CD8-positive, alpha-beta memory T cell (primary cell): ENCODE measurements around the gene CFAP73. TPM values are rescaled to one million over a fixed set of nuclear protein-coding genes. Genes with fewer than 3 reads are reported as not detected.
A peak's percentile ranks its signal among the peaks of the same experiment; 100 is the strongest.

Source experiments
- CTCF ChIA-PET: fragments of 350-600 bp; sonication (Branson Sonifier 250); formaldehyde crosslinking; loops from one replicate; lab custom pipeline; 2021; ENCODE audit warnings: antibody characterized with exemption; lab: Charles Lee
- POLR2A ChIA-PET: fragments of 350-600 bp; sonication (Branson Sonifier 250); formaldehyde crosslinking; loops from one replicate; lab custom pipeline; 2021; ENCODE audit warnings: antibody characterized with exemption; lab: Charles Lee
- DNase-seq, 5 donors: peaks; one replicate each; pipeline versions ENCODE4 v3.0.0 to v3.0.0-alpha.2; 2020 to 2022; ENCODE audit warnings: mixed read lengths in 1 of 5
- H3K27ac ChIP-seq: one replicate; pipeline ENCODE4 v1.7.0; 2013; ENCODE audit warnings: low read depth, mild to moderate bottlenecking, low read length, moderate library complexity
- H3K27me3 ChIP-seq: 2 replicates; pipeline ENCODE4 v1.7.0; 2013; ENCODE audit warnings: low read length, mild to moderate bottlenecking; ENCODE audit not compliant: insufficient read depth, poor library complexity, severe bottlenecking
- H3K36me3 ChIP-seq: 2 replicates; pipeline ENCODE4 v1.7.0; 2013; ENCODE audit warnings: mild to moderate bottlenecking, low read length, moderate library complexity; ENCODE audit not compliant: insufficient read depth
- H3K4me1 ChIP-seq: 2 replicates; pipeline ENCODE4 v1.7.0; 2013; ENCODE audit warnings: mild to moderate bottlenecking, low read length, moderate library complexity; ENCODE audit not compliant: insufficient read depth
- H3K4me3 ChIP-seq: 2 replicates; pipeline ENCODE4 v1.7.0; 2013; ENCODE audit warnings: mild to moderate bottlenecking, low read length
- H3K9me3 ChIP-seq: 2 replicates; pipeline ENCODE4 v1.7.0; 2013; ENCODE audit warnings: mild to moderate bottlenecking, low read length
- H3K27ac Mint-ChIP-seq, 8 donors: one replicate each; pipeline ENCODE4 v1.8.0; 2020 to 2021; ENCODE audit warnings: mixed read lengths in 8 of 8, mild to moderate bottlenecking in 6 of 8, inconsistent platforms in 3 of 8, moderate library complexity in 3 of 8
- H3K27me3 Mint-ChIP-seq, 2 donors: one replicate each; pipeline ENCODE4 v1.8.0; 2020 to 2021; ENCODE audit warnings: mixed read lengths in 2 of 2, mild to moderate bottlenecking in 1 of 2, moderate library complexity in 1 of 2
- H3K36me3 Mint-ChIP-seq, 3 donors: one replicate each; pipeline ENCODE4 v1.8.0; 2020 to 2021; ENCODE audit warnings: mixed read lengths in 3 of 3, inconsistent platforms in 1 of 3, mild to moderate bottlenecking in 1 of 3
- H3K4me1 Mint-ChIP-seq, 3 donors: one replicate each; pipeline ENCODE4 v1.8.0; 2020 to 2021; ENCODE audit warnings: mixed read lengths in 3 of 3, inconsistent platforms in 1 of 3, mild to moderate bottlenecking in 1 of 3
- H3K4me3 Mint-ChIP-seq, 7 donors: one replicate each; pipeline ENCODE4 v1.8.0; 2020 to 2021; ENCODE audit warnings: mixed read lengths in 7 of 7, mild to moderate bottlenecking in 6 of 7, moderate library complexity in 4 of 7, inconsistent platforms in 2 of 7
- H3K9me3 Mint-ChIP-seq, 5 donors: one replicate each; pipeline ENCODE4 v1.8.0; 2020 to 2022; ENCODE audit warnings: mixed read lengths in 5 of 5, mild to moderate bottlenecking in 3 of 5, moderate library complexity in 2 of 5, inconsistent platforms in 1 of 5
- polyA plus RNA-seq: library from polyadenylated mRNA; unstranded; fragments of 300-500 nt; fragmentation: Illumina TruSeq; gene quantifications from one replicate; pipeline ENCODE4 v1.2.3, GENCODE V29; 2021
- total RNA-seq, 2 experiments: library from RNA; stranded (reverse); gene quantifications; one replicate each; pipeline ENCODE4 v1.2.3, GENCODE V29; 2021

CFAP73 gene
- total and polyA plus RNA-seq, 3 experiments from 2014 or later, result 0.16 to 0.33 TPM; not detected in 1

DNA sequence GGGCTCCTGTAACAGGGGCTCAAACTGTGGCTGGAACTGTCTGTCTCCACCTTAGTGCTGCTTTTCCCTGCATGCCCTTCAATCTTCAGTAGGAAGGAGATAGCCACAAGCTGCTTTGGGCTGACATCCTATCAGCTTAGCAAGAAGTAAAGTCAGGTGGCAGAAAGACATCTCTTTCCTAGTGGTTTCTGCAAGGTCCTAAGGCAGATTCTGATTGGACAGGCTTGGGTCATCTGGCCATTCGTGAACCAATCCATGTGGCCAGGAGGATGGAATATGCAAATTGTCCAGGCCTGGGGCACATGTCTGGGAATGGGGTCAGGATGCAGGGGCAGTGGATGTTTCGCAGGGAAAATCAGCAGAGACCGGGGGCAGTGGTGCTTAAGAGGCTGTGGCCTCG lies 41.2 kb downstream of the CFAP73 start:
- no peaks in the 10 kb centered on the region for H3K9me3 Mint-ChIP-seq
- H3K27me3 Mint-ChIP-seq, result no peaks in the 10 kb centered on the region
- DNase-seq, result no peak
- Histone ChIP-seq H3K27ac (no peak overlapping the region), H3K27me3 (no peaks in the 10 kb centered on the region), H3K4me1 (peaks cover 15% of the 10 kb centered on the region), H3K4me3 (no peak overlapping the region), H3K9me3 (no peaks in the 10 kb centered on the region), H3K36me3 (peaks cover 10% of the 10 kb centered on the region)
- H3K4me1 Mint-ChIP-seq, result peaks cover 14 to 22% (median 20%) of the 10 kb centered on the region in 3 donors
- H3K4me3 Mint-ChIP-seq, result peak overlapping the region in 1 of 7 donors; percentile 34
- H3K27ac Mint-ChIP-seq, result peak overlapping the region in 2 of 8 donors; percentile 15 to 17
- peaks cover 0 to 45% (median 5%) of the 10 kb centered on the region in 3 donors for H3K36me3 Mint-ChIP-seq
- ChIA-PET POLR2A (no interaction called here), CTCF (no interaction called here)

- ChIA-PET CTCF (no interaction called here), POLR2A (no interaction called here)
- Mint-ChIP-seq H3K9me3 (no peaks in the 10 kb centered on the region), H3K27ac (no peak overlapping the region), H3K27me3 (no peaks in the 10 kb centered on the region), H3K4me1 (peaks cover 12 to 19% (median 17%) of the 10 kb centered on the region in 3 donors), H3K36me3 (peaks cover 0 to 41% (median 5%) of the 10 kb centered on the region in 3 donors), H3K4me3 (no peak overlapping the region)
- Histone ChIP-seq H3K4me1 (peaks cover 11% of the 10 kb centered on the region), H3K4me3 (no peak overlapping the region), H3K27ac (no peak overlapping the region), H3K36me3 (peaks cover 10% of the 10 kb centered on the region), H3K27me3 (no peaks in the 10 kb centered on the region), H3K9me3 (no peaks in the 10 kb centered on the region)
- DNase-seq, result no peak
Measured at GRCh38 chr12:113191227-113191626, 41.7 kb downstream of the CFAP73 start.

GRCh38 chr12:113194971-113195391 lies 45.5 kb downstream of the CFAP73 start:
- H3K27ac ChIP-seq, result no peak overlapping the region
- Mint-ChIP-seq H3K27me3 (no peaks in the 10 kb centered on the region), H3K9me3 (no peaks in the 10 kb centered on the region), H3K27ac (no peak overlapping the region), H3K4me1 (no peaks in the 10 kb centered on the region), H3K36me3 (peaks cover 0 to 26% (median 3%) of the 10 kb centered on the region in 3 donors), H3K4me3 (no peak overlapping the region)
- H3K36me3 ChIP-seq, result peaks cover 10% of the 10 kb centered on the region
- ChIA-PET CTCF (interaction anchor here (1.6 to 3.8 kb wide), 3 partner anchors 8 to 230 kb away, joined by 5 to 19 read pairs (median 9); partner anchors contain the start of genes DDX54 and RITA1), POLR2A (no interaction called here)
- DNase-seq, result no peak
- H3K4me3 ChIP-seq, result no peak overlapping the region
- H3K27me3 ChIP-seq, result no peaks in the 10 kb centered on the region
- H3K9me3 ChIP-seq, result no peaks in the 10 kb centered on the region
- H3K4me1 ChIP-seq, result no peaks in the 10 kb centered on the region

GRCh38 chr12:113195598-113195997 lies 46.1 kb downstream of the CFAP73 start:
- Mint-ChIP-seq H3K9me3 (no peaks in the 10 kb centered on the region), H3K4me1 (no peaks in the 10 kb centered on the region), H3K27ac (peak overlapping the region in 2 of 8 donors; percentile 9 to 43), H3K36me3 (peaks cover 0 to 22% (median 3%) of the 10 kb centered on the region in 3 donors), H3K27me3 (no peaks in the 10 kb centered on the region), H3K4me3 (no peak overlapping the region)
- Histone ChIP-seq H3K4me1 (no peaks in the 10 kb centered on the region), H3K36me3 (peaks cover 10% of the 10 kb centered on the region), H3K27me3 (no peaks in the 10 kb centered on the region), H3K4me3 (no peak overlapping the region), H3K27ac (no peak overlapping the region), H3K9me3 (no peaks in the 10 kb centered on the region)
- ChIA-PET POLR2A (no interaction called here), CTCF (interaction anchor here (1.2 to 3.8 kb wide), 4 partner anchors 9 to 230 kb away, joined by 3 to 19 read pairs (median 7); partner anchors contain the start of genes DDX54 and RITA1)
- DNase-seq, result no peak

- Mint-ChIP-seq H3K27ac (no peak overlapping the region), H3K4me1 (no peaks in the 10 kb centered on the region), H3K36me3 (peaks cover 0 to 12% (median 3%) of the 10 kb centered on the region in 3 donors), H3K9me3 (no peaks in the 10 kb centered on the region), H3K4me3 (no peak overlapping the region), H3K27me3 (no peaks in the 10 kb centered on the region)
- H3K9me3 ChIP-seq, result no peaks in the 10 kb centered on the region
- POLR2A ChIA-PET, result no interaction called here
- CTCF ChIA-PET, result interaction anchor here (1.2 to 3.8 kb wide), 4 partner anchors 10 to 232 kb away, joined by 3 to 19 read pairs (median 3); partner anchors contain the start of genes DDX54 and RITA1
- no peaks in the 10 kb centered on the region for H3K4me1 ChIP-seq
- no peak overlapping the region for H3K27ac ChIP-seq
- DNase-seq, result no peak
- H3K36me3 ChIP-seq, result peaks cover 9% of the 10 kb centered on the region
- no peaks in the 10 kb centered on the region for H3K27me3 ChIP-seq
- H3K4me3 ChIP-seq, result no peak overlapping the region
Measured at GRCh38 chr12:113196582-113196981, 47.1 kb downstream of the CFAP73 start.

DNA sequence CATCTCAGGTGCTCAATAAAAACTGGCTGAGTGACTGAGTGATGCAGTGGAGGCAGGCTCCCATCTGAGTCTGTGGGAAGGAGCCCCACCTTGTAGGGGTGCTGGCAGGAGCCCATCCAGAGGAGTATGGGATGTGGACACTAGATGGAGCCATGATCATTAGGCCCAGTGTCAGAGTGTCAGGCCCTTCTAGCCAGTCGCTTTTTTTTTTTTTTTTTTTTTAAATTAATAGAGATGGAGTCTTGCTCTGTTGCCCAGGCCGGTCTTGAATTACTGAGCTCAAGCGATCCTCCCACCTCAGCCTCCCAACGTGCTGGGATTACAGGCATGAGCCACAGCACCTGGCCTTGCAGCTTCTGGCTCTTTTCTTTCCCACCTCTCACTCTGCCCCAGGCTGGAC lies 47.5 kb downstream of the CFAP73 start:
- no peak overlapping the region for H3K4me3 ChIP-seq
- H3K4me1 ChIP-seq, result no peaks in the 10 kb centered on the region
- peaks cover 0 to 8% (median 1%) of the 10 kb centered on the region in 3 donors for H3K36me3 Mint-ChIP-seq
- POLR2A ChIA-PET, result no interaction called here
- H3K9me3 Mint-ChIP-seq, result no peaks in the 10 kb centered on the region
- peaks cover 5% of the 10 kb centered on the region for H3K36me3 ChIP-seq
- no peaks in the 10 kb centered on the region for H3K4me1 Mint-ChIP-seq
- no peaks in the 10 kb centered on the region for H3K9me3 ChIP-seq
- no peaks in the 10 kb centered on the region for H3K27me3 Mint-ChIP-seq
- H3K27ac ChIP-seq, result no peak overlapping the region
- H3K27ac Mint-ChIP-seq, result no peak overlapping the region
- H3K4me3 Mint-ChIP-seq, result no peak overlapping the region
- CTCF ChIA-PET, result interaction anchor here (0.6 to 3.8 kb wide), 9 partner anchors 10 to 394 kb away, joined by 3 to 19 read pairs (median 3); partner anchors contain the start of genes DDX54, RITA1 and TPCN1
- peak; percentile 20 to 75 (median 48) for DNase-seq
- no peaks in the 10 kb centered on the region for H3K27me3 ChIP-seq

- Mint-ChIP-seq H3K9me3 (no peaks in the 10 kb centered on the region), H3K36me3 (peaks cover 0 to 2% (median 0%) of the 10 kb centered on the region in 3 donors), H3K27ac (no peak overlapping the region), H3K4me3 (no peak overlapping the region), H3K4me1 (no peaks in the 10 kb centered on the region), H3K27me3 (no peaks in the 10 kb centered on the region)
- Histone ChIP-seq H3K27me3 (no peaks in the 10 kb centered on the region), H3K36me3 (no peaks in the 10 kb centered on the region), H3K27ac (no peak overlapping the region), H3K9me3 (no peaks in the 10 kb centered on the region), H3K4me1 (no peaks in the 10 kb centered on the region), H3K4me3 (no peak overlapping the region)
- ChIA-PET CTCF (interaction anchor here (0.6 to 3.8 kb wide), 9 partner anchors 10 to 394 kb away, joined by 3 to 19 read pairs (median 3); partner anchors contain the start of genes DDX54, RITA1 and TPCN1), POLR2A (no interaction called here)
- no peak for DNase-seq
Measured at GRCh38 chr12:113197518-113198077, 48.1 kb downstream of the CFAP73 start.

DNA sequence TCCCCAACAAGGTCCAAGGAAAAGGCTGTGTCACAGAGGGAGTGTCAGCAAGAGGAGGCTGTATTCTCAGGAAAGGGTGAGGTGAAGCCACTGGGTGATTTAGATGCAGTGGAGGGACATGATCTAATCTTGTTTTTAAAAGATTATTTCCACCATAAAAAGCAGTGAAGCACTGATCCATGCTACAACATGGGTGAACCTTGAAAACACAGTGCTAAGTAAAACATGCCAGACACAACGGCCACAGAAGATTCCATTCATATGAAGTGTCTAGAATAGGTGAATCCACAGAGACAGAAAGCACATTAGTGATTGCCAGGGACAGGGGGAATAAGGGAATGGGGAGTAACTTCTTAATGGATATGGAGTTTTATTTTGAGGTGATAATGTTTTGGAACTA lies 48.8 kb downstream of the CFAP73 start:
- H3K27ac ChIP-seq, result no peak overlapping the region
- H3K4me3 ChIP-seq, result no peak overlapping the region
- no peaks in the 10 kb centered on the region for H3K4me1 ChIP-seq
- H3K27me3 Mint-ChIP-seq, result no peaks in the 10 kb centered on the region
- H3K4me1 Mint-ChIP-seq, result no peaks in the 10 kb centered on the region
- ChIA-PET CTCF (interaction anchor here (0.9 to 3.8 kb wide), 4 partner anchors 10 to 227 kb away, joined by 3 to 19 read pairs (median 4); partner anchors contain the start of genes DDX54 and RITA1), POLR2A (no interaction called here)
- no peak for DNase-seq
- no peak overlapping the region for H3K4me3 Mint-ChIP-seq
- H3K9me3 ChIP-seq, result no peaks in the 10 kb centered on the region
- H3K9me3 Mint-ChIP-seq, result no peaks in the 10 kb centered on the region
- peak overlapping the region in 1 of 8 donors; percentile 51 for H3K27ac Mint-ChIP-seq
- H3K36me3 ChIP-seq, result no peaks in the 10 kb centered on the region
- H3K27me3 ChIP-seq, result no peaks in the 10 kb centered on the region
- H3K36me3 Mint-ChIP-seq, result peaks cover 0 to 2% (median 0%) of the 10 kb centered on the region in 3 donors
